Measurements from ENCODE around the gene ZDHHC5. TPM values are rescaled to one million over a fixed set of nuclear protein-coding genes. Genes with fewer than 3 reads are reported as not detected.
"Not testable (repeated sequence)": the region's sequence is repeated elsewhere in the genome, so short reads cannot be mapped to it uniquely, and the experiment has no call there.

ZDHHC5 gene
- total RNA-seq, 1 donor from 2014 or later = 56.7 TPM

GRCh38 chr11:57674251-57674650 is 6.3 kb downstream of the ZDHHC5 start:
- H3K27ac Mint-ChIP-seq = peak overlapping the region; percentile 54
- no peak for DNase-seq (ENCODE audit: extremely low spot score, unreplicated experiment)
- peak overlapping the region; percentile 4 for H3K4me3 Mint-ChIP-seq
- peaks cover 30% of the 10 kb centered on the region for H3K36me3 Mint-ChIP-seq
- no peaks in the 10 kb centered on the region for H3K27me3 Mint-ChIP-seq
- H3K9me3 Mint-ChIP-seq = no peaks in the 10 kb centered on the region
- H3K4me1 Mint-ChIP-seq (ENCODE audit: unreplicated experiment) = peaks cover 29% of the 10 kb centered on the region
- TF ChIP-seq CTCF (conservative IDR thresholded peaks at IDR 0.05) = no peak

GRCh38 chr11:57675176-57675941 is 7.4 kb downstream of the ZDHHC5 start:
- Mint-ChIP-seq H3K27me3 (no peaks in the 10 kb centered on the region), H3K9me3 (no peaks in the 10 kb centered on the region), H3K27ac (peak overlapping the region; percentile 54), H3K4me1 (ENCODE audit: unreplicated experiment) (peaks cover 25% of the 10 kb centered on the region), H3K36me3 (peaks cover 31% of the 10 kb centered on the region), H3K4me3 (peak overlapping the region; percentile 51)
- no peak for TF ChIP-seq CTCF (conservative IDR thresholded peaks at IDR 0.05)
- DNase-seq (ENCODE audit: extremely low spot score, unreplicated experiment) = no peak

- H3K4me3 Mint-ChIP-seq = no peak overlapping the region
- H3K27me3 Mint-ChIP-seq = no peaks in the 10 kb centered on the region
- H3K36me3 Mint-ChIP-seq = peaks cover 31% of the 10 kb centered on the region
- TF ChIP-seq CTCF (conservative IDR thresholded peaks at IDR 0.05) = no peak
- no peak for DNase-seq (ENCODE audit: extremely low spot score, unreplicated experiment)
- H3K27ac Mint-ChIP-seq = peak overlapping the region; percentile 92
- no peaks in the 10 kb centered on the region for H3K9me3 Mint-ChIP-seq
- peaks cover 12% of the 10 kb centered on the region for H3K4me1 Mint-ChIP-seq (ENCODE audit: unreplicated experiment)
Measured at GRCh38 chr11:57679396-57679795, 11.5 kb downstream of the ZDHHC5 start.

GRCh38 chr11:57680552-57680874 is 12.6 kb downstream of the ZDHHC5 start:
- Mint-ChIP-seq H3K27ac (peak overlapping the region; percentile 92), H3K27me3 (no peaks in the 10 kb centered on the region), H3K4me3 (peak overlapping the region; percentile 63), H3K4me1 (ENCODE audit: unreplicated experiment) (peaks cover 8% of the 10 kb centered on the region), H3K9me3 (no peaks in the 10 kb centered on the region), H3K36me3 (peaks cover 29% of the 10 kb centered on the region)
- no peak for TF ChIP-seq CTCF (conservative IDR thresholded peaks at IDR 0.05)
- no peak for DNase-seq (ENCODE audit: extremely low spot score, unreplicated experiment)

- Mint-ChIP-seq H3K27me3 (no peaks in the 10 kb centered on the region), H3K36me3 (peaks cover 28% of the 10 kb centered on the region), H3K9me3 (no peaks in the 10 kb centered on the region), H3K4me1 (ENCODE audit: unreplicated experiment) (peaks cover 2% of the 10 kb centered on the region), H3K4me3 (no peak overlapping the region), H3K27ac (peak overlapping the region; percentile 92)
- DNase-seq (ENCODE audit: extremely low spot score, unreplicated experiment) = no peak
- TF ChIP-seq CTCF (conservative IDR thresholded peaks at IDR 0.05) = no peak
Measured at GRCh38 chr11:57681168-57681567, 13.3 kb downstream of the ZDHHC5 start.

GRCh38 chr11:57690474-57690873 is 22.6 kb downstream of the ZDHHC5 start:
- DNase-seq (ENCODE audit: extremely low spot score, unreplicated experiment); H3K9me3 Mint-ChIP-seq; H3K4me1 Mint-ChIP-seq (ENCODE audit: unreplicated experiment); H3K4me3 Mint-ChIP-seq; H3K27me3 Mint-ChIP-seq; H3K27ac Mint-ChIP-seq: not testable (repeated sequence)
- H3K36me3 Mint-ChIP-seq = peaks cover 26% of the 10 kb centered on the region
